Measurements from ENCODE around the gene STON2. TPM values are rescaled to one million over a fixed set of nuclear protein-coding genes. Genes with fewer than 3 reads are reported as not detected.

STON2 gene
- total and polyA plus RNA-seq, 8 donors = 0.76 to 4.6 (median 1.8) TPM

DNA sequence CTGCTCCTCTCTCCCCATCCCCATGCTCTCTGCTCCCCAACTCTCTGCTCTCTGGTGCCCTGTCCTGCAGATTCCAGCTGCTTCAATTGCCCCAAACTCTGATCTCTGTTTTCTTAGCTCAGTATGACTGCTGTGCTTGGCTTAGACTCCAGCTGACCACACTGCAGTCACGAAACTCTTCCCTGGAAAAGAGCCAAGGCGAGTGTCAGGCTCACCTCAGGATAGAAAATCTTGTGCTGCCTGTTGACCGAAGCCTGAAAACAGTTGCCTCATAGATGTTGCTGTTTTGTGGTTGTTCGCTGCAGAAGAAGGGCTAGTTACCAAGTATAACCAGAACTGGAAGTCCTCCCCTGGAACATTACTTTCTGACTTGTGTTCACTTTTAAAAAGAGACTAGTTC lies 6.7 kb upstream of the STON2 start:
- Histone ChIP-seq H3K36me3 (no peaks in the 10 kb centered on the region), H3K27ac (no peak overlapping the region), H3K27me3 (no peaks in the 10 kb centered on the region), H3K4me1 (no peaks in the 10 kb centered on the region), H3K9me3 (no peaks in the 10 kb centered on the region), H3K4me3 (no peak overlapping the region)
- TF ChIP-seq, protein P1, sequence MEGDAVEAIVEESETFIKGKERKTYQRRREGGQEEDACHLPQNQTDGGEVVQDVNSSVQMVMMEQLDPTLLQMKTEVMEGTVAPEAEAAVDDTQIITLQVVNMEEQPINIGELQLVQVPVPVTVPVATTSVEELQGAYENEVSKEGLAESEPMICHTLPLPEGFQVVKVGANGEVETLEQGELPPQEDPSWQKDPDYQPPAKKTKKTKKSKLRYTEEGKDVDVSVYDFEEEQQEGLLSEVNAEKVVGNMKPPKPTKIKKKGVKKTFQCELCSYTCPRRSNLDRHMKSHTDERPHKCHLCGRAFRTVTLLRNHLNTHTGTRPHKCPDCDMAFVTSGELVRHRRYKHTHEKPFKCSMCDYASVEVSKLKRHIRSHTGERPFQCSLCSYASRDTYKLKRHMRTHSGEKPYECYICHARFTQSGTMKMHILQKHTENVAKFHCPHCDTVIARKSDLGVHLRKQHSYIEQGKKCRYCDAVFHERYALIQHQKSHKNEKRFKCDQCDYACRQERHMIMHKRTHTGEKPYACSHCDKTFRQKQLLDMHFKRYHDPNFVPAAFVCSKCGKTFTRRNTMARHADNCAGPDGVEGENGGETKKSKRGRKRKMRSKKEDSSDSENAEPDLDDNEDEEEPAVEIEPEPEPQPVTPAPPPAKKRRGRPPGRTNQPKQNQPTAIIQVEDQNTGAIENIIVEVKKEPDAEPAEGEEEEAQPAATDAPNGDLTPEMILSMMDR (IDR thresholded peaks at IDR 0.05) = no peak
- WGBS, 2 donors = 58 to 69% methylated on average over 4 of the region's 4 CpGs
- intact Hi-C loops (cut with DNase I) = no loop called here
- ATAC-seq (peak in 2 of 4 donors; percentile 34 to 58), FAIRE-seq (no peak), DNase-seq (no peak)

DNA sequence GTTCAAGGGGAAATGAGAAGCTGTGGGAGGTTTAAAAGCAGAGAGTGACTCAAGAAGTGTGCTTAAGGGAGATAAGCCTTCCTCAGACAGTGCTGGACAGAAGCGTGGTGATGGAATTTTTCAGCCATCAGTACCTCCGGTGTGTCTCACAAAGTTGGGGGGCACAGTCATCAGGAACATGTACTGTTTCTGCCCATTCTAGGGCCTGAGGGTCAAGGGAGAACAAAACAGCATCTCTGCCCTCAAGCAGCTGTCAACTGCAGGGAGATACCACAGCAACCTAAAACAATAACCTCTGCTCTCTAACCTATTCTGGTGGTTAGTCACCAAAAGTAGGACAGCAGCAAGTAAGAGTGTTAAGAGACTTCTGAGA lies 2.0 kb upstream of the STON2 start:
- FAIRE-seq = no peak
- Histone ChIP-seq H3K27ac (no peak overlapping the region), H3K9me3 (no peaks in the 10 kb centered on the region), H3K27me3 (no peaks in the 10 kb centered on the region), H3K4me1 (no peaks in the 10 kb centered on the region), H3K4me3 (no peak overlapping the region), H3K36me3 (no peaks in the 10 kb centered on the region)
- TF ChIP-seq, protein P1 (IDR thresholded peaks at IDR 0.05) = no peak
- peak in 2 of 4 donors; percentile 24 to 36 for ATAC-seq
- WGBS, 2 donors = 81 to 91% methylated on average over 2 of the region's 2 CpGs
- DNase-seq = no peak
- intact Hi-C loops (cut with DNase I) = no loop called here

DNA sequence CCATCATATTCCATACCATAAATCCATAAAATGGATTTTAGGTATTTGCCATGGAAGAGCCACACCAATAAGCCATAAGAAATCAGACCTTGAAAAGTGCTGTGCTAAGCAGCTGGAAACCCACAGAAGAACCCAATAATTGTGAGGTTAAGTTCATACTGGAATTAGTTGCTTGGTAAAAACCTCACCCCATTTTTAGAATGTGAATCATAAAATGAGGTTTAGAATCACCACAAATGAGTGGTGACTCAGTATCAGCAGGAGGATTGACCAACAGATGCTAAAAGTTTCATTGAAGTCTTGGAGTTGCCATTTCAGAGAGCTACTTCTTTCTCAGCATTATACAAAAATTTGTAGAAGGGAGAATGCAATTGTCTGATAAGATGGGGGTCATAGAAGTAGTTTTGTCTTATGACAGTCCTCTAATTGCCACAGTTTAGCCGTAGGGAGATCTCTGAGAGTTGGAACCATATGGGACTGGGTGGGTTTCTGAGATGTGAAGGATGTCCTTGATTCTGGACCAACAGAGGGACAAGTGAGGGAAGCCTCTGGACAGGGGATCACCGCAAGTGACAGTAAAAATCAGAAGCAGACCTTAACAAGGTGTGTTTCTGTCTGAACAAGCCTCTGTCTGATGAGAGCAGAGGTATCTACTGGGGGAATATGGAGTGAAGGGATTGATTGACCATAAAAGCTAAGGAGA lies 1.4 kb upstream of the STON2 start:
- intact Hi-C loops (cut with DNase I) = no loop called here
- FAIRE-seq (no peak), ATAC-seq (peak in 3 of 4 donors; percentile 35 to 77 (median 63)), DNase-seq (no peak)
- no peaks in the 10 kb centered on the region for H3K36me3 ChIP-seq
- H3K9me3 ChIP-seq = no peaks in the 10 kb centered on the region
- no peak overlapping the region for H3K27ac ChIP-seq
- H3K27me3 ChIP-seq = no peaks in the 10 kb centered on the region
- TF ChIP-seq, protein P1 (IDR thresholded peaks at IDR 0.05) = no peak
- 88 to 90% methylated on average over 2 of the region's 2 CpGs for WGBS, 2 donors
- no peaks in the 10 kb centered on the region for H3K4me1 ChIP-seq
- H3K4me3 ChIP-seq = no peak overlapping the region

DNA sequence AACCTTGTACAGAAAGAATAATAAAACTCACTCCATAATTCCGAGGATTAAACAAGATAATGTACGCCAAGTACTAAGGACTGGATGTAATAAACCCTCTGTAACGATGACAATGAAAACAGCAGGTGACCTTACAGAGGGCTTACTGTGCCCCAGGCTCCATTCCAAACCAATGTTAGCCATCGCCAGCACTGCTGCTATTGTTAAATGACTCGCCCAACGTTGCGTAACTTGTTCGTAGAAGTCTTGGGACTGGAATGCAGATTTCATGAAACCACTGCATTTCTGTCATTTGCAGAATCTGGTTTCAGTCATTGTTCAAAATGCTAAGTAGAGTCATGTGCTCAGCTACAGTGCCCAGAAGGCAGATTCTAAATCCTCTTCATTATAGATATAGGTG lies 728 bp upstream of the STON2 start:
- no peak for FAIRE-seq
- Histone ChIP-seq H3K36me3 (no peaks in the 10 kb centered on the region), H3K4me1 (no peaks in the 10 kb centered on the region), H3K4me3 (no peak overlapping the region), H3K9me3 (no peaks in the 10 kb centered on the region), H3K27me3 (no peaks in the 10 kb centered on the region), H3K27ac (no peak overlapping the region)
- TF ChIP-seq, protein P1 (IDR thresholded peaks at IDR 0.05) = no peak
- intact Hi-C loops (cut with DNase I) = no loop called here
- DNase-seq = peak in 2 of 6 donors; percentile 21 to 41
- ATAC-seq = peak in 3 of 4 donors; percentile 46 to 79 (median 65)
- WGBS, 2 donors = 80 to 81% methylated on average over 8 of the region's 8 CpGs

DNA sequence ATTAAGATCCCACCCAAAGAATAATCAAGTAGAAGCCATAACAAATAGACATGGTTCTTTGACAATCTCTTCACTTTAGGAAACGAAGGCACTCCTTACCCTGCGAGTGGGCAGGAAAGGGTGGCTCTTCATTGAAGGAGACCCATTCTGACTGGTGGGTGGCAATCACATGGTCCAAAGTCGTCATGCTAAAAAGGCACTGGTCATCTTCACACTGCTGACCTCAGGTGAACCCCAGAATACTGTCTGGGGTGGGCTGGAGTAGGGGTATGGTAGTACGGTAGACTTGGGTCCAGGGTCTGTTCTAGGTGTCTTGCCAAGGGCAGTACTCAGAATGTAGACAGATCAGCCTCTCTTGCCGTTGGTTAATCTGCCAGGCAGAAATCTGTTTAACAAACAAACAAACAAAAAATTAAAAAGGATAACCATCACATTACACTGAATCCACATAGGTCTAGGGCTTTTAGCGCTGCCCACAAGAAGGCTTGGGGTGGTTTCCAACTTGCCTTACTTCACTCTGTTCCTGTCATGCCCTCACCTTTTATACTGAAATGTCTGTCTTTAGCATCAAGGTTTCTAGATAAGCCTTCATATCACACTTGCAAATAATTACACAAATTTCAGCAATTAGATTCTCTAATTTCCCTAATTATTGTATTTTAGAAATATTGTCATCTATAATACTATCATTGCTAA lies 1.8 kb downstream of the STON2 start:
- no peak for FAIRE-seq
- no peaks in the 10 kb centered on the region for H3K27me3 ChIP-seq
- H3K4me3 ChIP-seq = no peak overlapping the region
- DNase-seq = no peak
- no peaks in the 10 kb centered on the region for H3K9me3 ChIP-seq
- no peak for ATAC-seq
- no peaks in the 10 kb centered on the region for H3K36me3 ChIP-seq
- H3K27ac ChIP-seq = no peak overlapping the region
- 80 to 90% methylated on average over 6 of the region's 6 CpGs for WGBS, 2 donors
- TF ChIP-seq, protein P1 (IDR thresholded peaks at IDR 0.05) = no peak
- no peaks in the 10 kb centered on the region for H3K4me1 ChIP-seq
- intact Hi-C loops (cut with DNase I) = no loop called here
